Measurements from ENCODE around the gene IL36RN.

DNA sequence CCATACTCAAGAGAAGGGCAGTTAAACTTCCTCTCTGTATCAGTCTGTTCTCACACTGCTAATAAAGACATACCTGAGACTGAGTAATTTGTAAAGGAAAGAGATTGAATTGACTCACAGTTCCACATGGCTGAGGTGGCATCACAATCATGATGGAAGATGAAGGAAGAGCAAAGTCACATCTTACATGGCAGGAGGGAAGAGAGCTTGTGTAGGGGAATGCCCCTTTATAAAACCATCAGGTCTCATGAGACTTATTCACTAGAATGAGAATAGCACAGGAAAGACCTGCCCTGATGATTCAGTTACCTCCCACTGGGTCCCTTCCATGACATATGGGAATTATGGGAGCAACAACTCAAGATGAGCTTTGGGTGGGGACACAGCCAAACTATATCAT lies 4.9 kb upstream of the IL36RN start:
- TF ChIP-seq, protein P1, sequence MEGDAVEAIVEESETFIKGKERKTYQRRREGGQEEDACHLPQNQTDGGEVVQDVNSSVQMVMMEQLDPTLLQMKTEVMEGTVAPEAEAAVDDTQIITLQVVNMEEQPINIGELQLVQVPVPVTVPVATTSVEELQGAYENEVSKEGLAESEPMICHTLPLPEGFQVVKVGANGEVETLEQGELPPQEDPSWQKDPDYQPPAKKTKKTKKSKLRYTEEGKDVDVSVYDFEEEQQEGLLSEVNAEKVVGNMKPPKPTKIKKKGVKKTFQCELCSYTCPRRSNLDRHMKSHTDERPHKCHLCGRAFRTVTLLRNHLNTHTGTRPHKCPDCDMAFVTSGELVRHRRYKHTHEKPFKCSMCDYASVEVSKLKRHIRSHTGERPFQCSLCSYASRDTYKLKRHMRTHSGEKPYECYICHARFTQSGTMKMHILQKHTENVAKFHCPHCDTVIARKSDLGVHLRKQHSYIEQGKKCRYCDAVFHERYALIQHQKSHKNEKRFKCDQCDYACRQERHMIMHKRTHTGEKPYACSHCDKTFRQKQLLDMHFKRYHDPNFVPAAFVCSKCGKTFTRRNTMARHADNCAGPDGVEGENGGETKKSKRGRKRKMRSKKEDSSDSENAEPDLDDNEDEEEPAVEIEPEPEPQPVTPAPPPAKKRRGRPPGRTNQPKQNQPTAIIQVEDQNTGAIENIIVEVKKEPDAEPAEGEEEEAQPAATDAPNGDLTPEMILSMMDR (IDR thresholded peaks at IDR 0.05): no peak
- TF ChIP-seq POLR2A (IDR thresholded peaks at IDR 0.05): no peak

Measured in right lobe of liver (tissue), 4 donors.